Gastroesophageal sphincter (tissue), 3 donors: ENCODE data around the gene RNU6-8.

Experiments
- CTCF ChIP-seq, 4 experiments: fragments of 200-600 bp in 2 of 4; fragments of 450-650 bp in 2 of 4; sonication (generic) in 1 of 4; IDR thresholded peaks; one replicate each; pipeline ENCODE4 v1.5.1; 2017 to 2019; ENCODE audit warnings: antibody characterized with exemption in 4 of 4, mild to moderate bottlenecking in 2 of 4, moderate library complexity in 2 of 4
- EP300 ChIP-seq: sonication (generic); formaldehyde crosslinking; IDR thresholded peaks from one replicate; pipeline ENCODE4 v1.6.1; 2017; ENCODE audit warnings: antibody characterized with exemption, mild to moderate bottlenecking
- POLR2A ChIP-seq, 2 donors: fragments of 450-650 bp; IDR thresholded peaks; one replicate each; pipeline ENCODE4 v1.6.1; 2017; ENCODE audit warnings: antibody characterized with exemption in 2 of 2, mild to moderate bottlenecking in 2 of 2, moderate library complexity in 1 of 2
- POLR2AphosphoS5 ChIP-seq: sonication (generic); formaldehyde crosslinking; IDR thresholded peaks from one replicate; pipeline ENCODE4 v1.6.1; 2017; ENCODE audit warnings: antibody characterized with exemption

- TF ChIP-seq CTCF (IDR thresholded peaks at IDR 0.05) (peak in 1 of 4 experiments; percentile 6), POLR2A (IDR thresholded peaks at IDR 0.05) (no peak), EP300 (no peak), POLR2AphosphoS5 (no peak)
Observed at GRCh38 chr14:32201193-32201815, 1.8 kb downstream of the RNU6-8 start.
